ENCODE results near the gene PLCD3. TPM values are rescaled to one million over a fixed set of nuclear protein-coding genes. Genes with fewer than 3 reads are reported as not detected.

PLCD3 gene
- polyA plus RNA-seq, 3 donors from 2014 or later: 0.75 TPM; not detected in 2

GRCh38 chr17:45063198-45063597, 69.1 kb downstream of the PLCD3 start:
- peak overlapping the region in 1 of 6 donors; percentile 16 for H3K27ac Mint-ChIP-seq
- no peaks in the 10 kb centered on the region for H3K9me3 Mint-ChIP-seq
- peaks cover 54 to 80% of the 10 kb centered on the region in 2 donors for H3K4me1 Mint-ChIP-seq
- no peaks in the 10 kb centered on the region for H3K36me3 Mint-ChIP-seq
- H3K27me3 Mint-ChIP-seq (ENCODE audit: low read depth in 3 of 3): peaks cover 4 to 9% (median 7%) of the 10 kb centered on the region in 3 donors
- peak overlapping the region in 1 of 5 donors; percentile 13 for H3K4me3 Mint-ChIP-seq
- DNase-seq: no peak

GRCh38 chr17:45061606-45062205, 70.6 kb downstream of the PLCD3 start:
- peak overlapping the region; percentile 94 to 100 (median 98) for H3K27ac Mint-ChIP-seq
- no peaks in the 10 kb centered on the region for H3K36me3 Mint-ChIP-seq
- H3K27me3 Mint-ChIP-seq (ENCODE audit: low read depth in 3 of 3): peaks cover 4 to 9% (median 8%) of the 10 kb centered on the region in 3 donors
- DNase-seq: no peak
- peak overlapping the region; percentile 93 to 100 (median 97) for H3K4me3 Mint-ChIP-seq
- no peaks in the 10 kb centered on the region for H3K9me3 Mint-ChIP-seq
- H3K4me1 Mint-ChIP-seq: peaks cover 50 to 67% of the 10 kb centered on the region in 2 donors

- Mint-ChIP-seq H3K4me3 (peak within 1 kb of the TSS; percentile 93 to 100 (median 97)), H3K9me3 (no peaks in the 10 kb centered on the region), H3K27me3 (ENCODE audit: low read depth in 3 of 3) (peaks cover 4 to 9% (median 8%) of the 10 kb centered on the region in 3 donors), H3K4me1 (peaks cover 50 to 64% of the 10 kb centered on the region in 2 donors), H3K36me3 (no peaks in the 10 kb centered on the region), H3K27ac (peak within 1 kb of the TSS; percentile 94 to 100 (median 98))
- DNase-seq: peak; percentile 97 to 98 (median 97)
These were observed 71.3 kb downstream of the PLCD3 start, which contains the start of gene NMT1 for GRCh38 chr17:45060797-45061605. NMT1 (plus strand) TSS chr17:45061317; CDS start chr17:45061330, 13 bp downstream.

GRCh38 chr17:45060382-45060796, 71.9 kb downstream of the PLCD3 start:
- DNase-seq: no peak
- peak overlapping the region; percentile 94 to 100 (median 98) for H3K27ac Mint-ChIP-seq
- H3K4me1 Mint-ChIP-seq: peaks cover 47 to 59% of the 10 kb centered on the region in 2 donors
- H3K9me3 Mint-ChIP-seq: no peaks in the 10 kb centered on the region
- peaks cover 5 to 9% (median 8%) of the 10 kb centered on the region in 3 donors for H3K27me3 Mint-ChIP-seq (ENCODE audit: low read depth in 3 of 3)
- no peaks in the 10 kb centered on the region for H3K36me3 Mint-ChIP-seq
- H3K4me3 Mint-ChIP-seq: peak overlapping the region; percentile 93 to 100 (median 97)

Other genes with a start within 250 kb of the PLCD3 start
- 100 to 1,000 TPM in 2 of 3 donors, 10 to 100 TPM in 1; 76.5 to 109 (median 101) TPM for gene EFTUD2, start 233.1 kb downstream of the PLCD3 start, polyA plus RNA-seq
- gene GFAP, start 217.0 kb downstream of the PLCD3 start, polyA plus RNA-seq: 1 to 10 TPM in 1 of 3 donors, not detected in 2; 1.1 TPM
- gene KIF18B, start 184.7 kb downstream of the PLCD3 start, polyA plus RNA-seq: under 1 TPM in 1 of 3 donors, not detected in 2; 0.37 TPM
- under 1 TPM in 1 of 3 donors, not detected in 2; 0.20 TPM for gene C1QL1, start 164.2 kb downstream of the PLCD3 start, polyA plus RNA-seq
- 10 to 100 TPM in 1 of 3 donors, 1 to 10 TPM in 2; 8.3 to 22.9 (median 9.3) TPM for gene DCAKD, start 80.9 kb downstream of the PLCD3 start, polyA plus RNA-seq
- gene NMT1, start 71.2 kb downstream of the PLCD3 start, polyA plus RNA-seq: 10 to 100 TPM; 53.8 to 74.1 (median 69.9) TPM
- gene ACBD4, start 3.2 kb upstream of the PLCD3 start, polyA plus RNA-seq: 10 to 100 TPM in 2 of 3 donors, 1 to 10 TPM in 1; 7.9 to 11.2 (median 10.4) TPM
- 1 to 10 TPM; 1.1 to 7.2 (median 3.0) TPM for gene HEXIM1, start 16.0 kb upstream of the PLCD3 start, polyA plus RNA-seq
- 1 to 10 TPM; 1.9 to 7.4 (median 5.6) TPM for gene HEXIM2, start 29.4 kb upstream of the PLCD3 start, polyA plus RNA-seq
- gene FMNL1, start 89.4 kb upstream of the PLCD3 start, polyA plus RNA-seq: 10 to 100 TPM; 17.6 to 66.7 (median 25.3) TPM
- under 1 TPM in 1 of 3 donors, not detected in 2; 0.16 TPM for gene SPATA32, start 129.6 kb upstream of the PLCD3 start, polyA plus RNA-seq
- gene MAP3K14, start 184.5 kb upstream of the PLCD3 start, polyA plus RNA-seq: 1 to 10 TPM; 1.0 to 3.4 (median 3.0) TPM

Measured in immature natural killer cell (primary cell).